Stomach smooth muscle (tissue), 2 donors: ENCODE measurements around the gene UBE2Q2.
"Not testable (repeated sequence)": the region's sequence is repeated elsewhere in the genome, so short reads cannot be mapped to it uniquely, and the experiment has no call there.

ENCODE experiments used
- H3K27ac ChIP-seq: one replicate; pipeline ENCODE4 v1.7.0; 2013; ENCODE audit warnings: mild to moderate bottlenecking, low read length, inconsistent platforms
- H3K27me3 ChIP-seq, 2 donors: one replicate each; pipeline ENCODE4 v1.7.0; 2013; ENCODE audit warnings: low read length in 2 of 2; ENCODE audit not compliant: insufficient read depth in 2 of 2, control insufficient read depth in 1 of 2
- H3K36me3 ChIP-seq, 2 donors: one replicate each; pipeline ENCODE4 v1.7.0; 2013; ENCODE audit warnings: low read length in 2 of 2; ENCODE audit not compliant: control insufficient read depth in 2 of 2, insufficient read depth in 2 of 2
- H3K4me1 ChIP-seq: one replicate; pipeline ENCODE4 v1.7.0; 2013; ENCODE audit warnings: low read length; ENCODE audit not compliant: control insufficient read depth, insufficient read depth
- H3K4me3 ChIP-seq, 2 donors: one replicate each; pipeline ENCODE4 v1.7.0; 2013; ENCODE audit warnings: low read length in 2 of 2
- H3K9ac ChIP-seq, 2 donors: one replicate each; pipeline ENCODE4 v1.7.0; 2013; ENCODE audit warnings: low read length in 2 of 2, mild to moderate bottlenecking in 1 of 2
- H3K9me3 ChIP-seq, 2 donors: one replicate each; pipeline ENCODE4 v1.7.0; 2013; ENCODE audit warnings: low read length in 2 of 2; ENCODE audit not compliant: control insufficient read depth in 2 of 2
- donor health status: healthy.
- donor health status: Pancreatic carcinoma.

UBE2Q2 gene

DNA sequence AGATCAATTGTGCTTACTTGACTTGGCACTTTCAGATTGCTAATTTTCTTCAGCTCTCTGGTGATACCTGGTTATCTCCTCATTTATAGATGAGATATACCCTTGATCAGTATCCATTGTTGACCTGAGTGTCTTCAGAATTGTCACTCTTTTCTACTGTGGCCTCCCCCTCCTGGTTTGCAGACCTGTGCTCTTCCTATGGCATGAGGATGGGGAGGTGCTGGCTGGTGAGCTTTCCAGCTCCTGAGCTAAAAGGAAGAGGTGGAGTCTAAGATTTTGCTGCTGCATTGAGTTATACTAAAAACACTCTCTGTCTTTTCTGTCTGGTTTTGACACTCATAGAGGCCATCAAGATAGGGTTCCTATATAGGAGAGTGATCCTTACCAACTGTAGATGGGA, 23.7 kb downstream of the UBE2Q2 start:
- Histone ChIP-seq H3K27me3 (no peaks in the 10 kb centered on the region), H3K4me3 (no peak overlapping the region), H3K4me1 (no peaks in the 10 kb centered on the region), H3K9me3 (no peaks in the 10 kb centered on the region), H3K9ac (no peak overlapping the region), H3K36me3 (peaks cover 0 to 6% of the 10 kb centered on the region in 2 donors), H3K27ac (no peak overlapping the region)

DNA sequence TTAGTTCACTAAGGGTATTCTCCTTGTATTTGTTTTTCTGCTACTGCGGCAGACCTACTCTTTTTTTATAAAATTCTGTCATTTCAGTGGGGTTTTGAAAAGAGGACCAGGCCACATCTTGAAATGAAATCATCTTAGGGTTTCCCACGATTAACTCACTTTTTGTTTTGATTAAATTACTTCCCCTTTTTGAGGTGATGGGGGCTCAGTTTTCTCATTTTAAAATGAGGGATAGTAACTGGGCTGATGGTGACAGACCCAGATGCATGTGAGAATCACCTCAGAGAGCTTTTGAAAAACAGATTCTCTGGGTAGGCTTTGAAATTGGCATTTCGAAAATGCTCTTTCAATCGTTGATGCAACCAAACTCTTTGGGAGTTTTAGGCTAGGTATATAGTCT, 24.2 kb downstream of the UBE2Q2 start:
- Histone ChIP-seq H3K27me3 (no peaks in the 10 kb centered on the region), H3K9ac (no peak overlapping the region), H3K9me3 (no peaks in the 10 kb centered on the region), H3K27ac (no peak overlapping the region), H3K4me3 (no peak overlapping the region), H3K4me1 (no peaks in the 10 kb centered on the region), H3K36me3 (peaks cover 0 to 6% of the 10 kb centered on the region in 2 donors)

DNA sequence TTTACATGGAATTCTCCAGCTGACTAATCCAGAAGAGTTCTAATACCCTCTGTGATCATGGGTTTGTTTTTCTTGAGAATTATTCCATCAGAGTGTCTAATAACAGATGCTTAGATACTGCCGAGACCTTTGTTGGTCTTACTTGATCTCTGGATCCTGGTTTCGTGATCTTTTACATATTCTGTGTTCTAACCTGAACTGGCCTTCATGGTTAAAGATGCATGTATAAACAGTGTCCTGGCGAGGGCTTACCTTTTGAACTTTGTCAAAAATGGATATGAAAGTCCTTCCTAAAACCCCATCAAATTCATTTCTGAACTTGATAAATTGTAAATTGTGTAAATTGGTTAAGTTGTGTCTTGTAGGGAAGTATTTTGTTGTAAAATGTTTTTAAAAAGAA, 24.8 kb downstream of the UBE2Q2 start:
- Histone ChIP-seq H3K27me3 (no peaks in the 10 kb centered on the region), H3K36me3 (peaks cover 0 to 6% of the 10 kb centered on the region in 2 donors), H3K9ac (no peak overlapping the region)

DNA sequence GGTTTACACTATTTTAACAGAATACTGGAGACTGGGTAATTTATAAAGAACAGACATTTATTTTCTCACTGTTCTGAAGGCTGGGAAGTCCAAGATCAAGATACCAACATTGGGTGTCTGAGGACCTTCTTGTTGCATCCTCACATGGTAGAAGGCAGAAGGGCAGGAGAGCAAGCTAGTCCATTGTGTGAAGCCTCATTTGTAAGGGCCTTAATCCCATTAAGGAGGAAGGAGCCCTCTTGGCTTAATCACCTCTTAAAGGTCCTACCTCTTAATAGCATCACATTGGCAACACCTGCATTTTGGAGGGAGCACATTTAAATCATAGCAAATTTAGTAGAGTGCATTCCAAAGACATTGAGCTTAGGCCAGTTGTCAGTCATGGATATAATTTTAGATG, 26.2 kb downstream of the UBE2Q2 start:
- H3K27ac ChIP-seq, result no peak overlapping the region
- H3K36me3 ChIP-seq, result peaks cover 8 to 16% of the 10 kb centered on the region in 2 donors
- no peaks in the 10 kb centered on the region for H3K9me3 ChIP-seq
- H3K4me3 ChIP-seq, result no peak overlapping the region
- H3K9ac ChIP-seq, result no peak overlapping the region
- no peaks in the 10 kb centered on the region for H3K4me1 ChIP-seq
- no peaks in the 10 kb centered on the region for H3K27me3 ChIP-seq

More for the DNA sequence above, 24.8 kb downstream of the UBE2Q2 start:
- H3K27ac ChIP-seq, result no peak overlapping the region
- no peaks in the 10 kb centered on the region for H3K4me1 ChIP-seq
- no peaks in the 10 kb centered on the region for H3K9me3 ChIP-seq
- no peak overlapping the region for H3K4me3 ChIP-seq

DNA sequence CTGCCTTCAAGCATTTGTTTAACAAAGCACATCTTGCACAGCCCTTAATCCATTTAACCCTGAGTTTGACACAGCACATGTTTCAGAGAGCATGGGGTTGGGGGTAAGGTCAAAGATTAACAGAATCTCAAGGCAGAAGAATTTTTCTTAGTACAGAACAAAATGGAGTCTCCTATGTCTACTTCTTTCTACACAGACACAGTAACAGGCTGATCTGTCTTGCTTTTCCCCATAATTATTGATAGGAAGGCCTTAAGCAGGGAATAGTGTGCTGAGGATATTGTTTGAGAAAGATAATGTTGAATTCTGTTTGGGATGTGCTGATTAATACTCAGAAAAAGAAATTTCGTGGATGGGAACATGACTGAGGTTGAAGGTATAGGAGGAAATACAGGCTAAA, 28.3 kb downstream of the UBE2Q2 start:
- not testable (repeated sequence) for H3K4me1 ChIP-seq, H3K4me3 ChIP-seq, H3K9me3 ChIP-seq, H3K9ac ChIP-seq, H3K27me3 ChIP-seq, H3K27ac ChIP-seq
- H3K36me3 ChIP-seq, result peaks cover 14 to 27% of the 10 kb centered on the region in 2 donors

DNA sequence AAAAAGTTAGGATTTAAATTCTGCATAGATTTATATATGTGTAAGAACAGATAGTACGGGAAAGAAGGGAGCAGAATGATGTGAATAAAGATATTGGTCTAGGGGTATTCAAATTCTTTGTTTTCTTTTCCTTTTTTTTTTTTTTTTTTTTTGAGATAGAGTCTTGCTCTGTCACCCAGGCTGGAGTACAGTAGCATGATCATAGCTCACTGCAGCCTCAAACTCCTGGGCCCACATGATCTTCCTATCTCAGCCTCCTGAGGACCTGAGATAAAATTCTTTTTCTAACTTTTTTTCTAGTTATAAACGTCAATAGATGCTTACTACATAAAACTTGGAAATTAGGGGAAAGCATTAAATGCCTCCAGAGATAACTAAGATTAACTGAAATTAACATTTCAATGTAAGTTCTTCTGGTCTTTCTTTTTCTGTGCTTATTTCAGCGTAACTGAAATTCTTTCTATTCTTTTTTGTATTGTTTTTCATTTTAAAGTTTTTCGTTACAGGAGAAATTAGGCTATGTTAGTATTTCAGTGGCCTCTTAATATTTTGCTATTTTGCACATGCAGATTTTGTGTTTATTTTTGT, 29.2 kb downstream of the UBE2Q2 start:
- no peak overlapping the region for H3K4me3 ChIP-seq
- H3K27me3 ChIP-seq, result no peaks in the 10 kb centered on the region
- H3K27ac ChIP-seq, result no peak overlapping the region
- H3K4me1 ChIP-seq, result no peaks in the 10 kb centered on the region
- H3K9ac ChIP-seq, result no peak overlapping the region
- peaks cover 14 to 27% of the 10 kb centered on the region in 2 donors for H3K36me3 ChIP-seq
- no peaks in the 10 kb centered on the region for H3K9me3 ChIP-seq

DNA sequence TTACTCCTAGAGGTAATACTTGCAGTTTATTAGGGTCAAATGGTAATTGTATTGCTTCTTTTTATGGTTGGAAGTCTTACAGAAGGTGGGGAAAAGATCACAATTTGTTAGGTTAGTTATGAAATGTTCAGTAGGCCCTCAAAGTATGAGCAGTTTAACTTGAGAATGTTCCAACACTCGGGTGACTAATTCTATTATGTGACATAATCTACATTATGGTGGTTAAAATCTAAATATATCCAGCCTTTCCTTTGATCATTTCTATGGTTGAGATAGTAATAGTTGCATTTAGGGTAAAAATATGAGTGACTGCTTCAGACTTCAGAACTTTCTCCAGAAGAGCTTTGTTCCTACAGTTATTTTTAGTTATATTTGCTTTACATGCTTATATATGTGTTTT, 40.8 kb downstream of the UBE2Q2 start:
- H3K27me3 ChIP-seq, result no peaks in the 10 kb centered on the region
- H3K9me3 ChIP-seq, result no peaks in the 10 kb centered on the region
- H3K36me3 ChIP-seq, result peaks cover 0 to 8% of the 10 kb centered on the region in 2 donors
- H3K4me1 ChIP-seq, result no peaks in the 10 kb centered on the region
- H3K27ac ChIP-seq, result no peak overlapping the region
- no peak overlapping the region for H3K4me3 ChIP-seq
- no peak overlapping the region for H3K9ac ChIP-seq

DNA sequence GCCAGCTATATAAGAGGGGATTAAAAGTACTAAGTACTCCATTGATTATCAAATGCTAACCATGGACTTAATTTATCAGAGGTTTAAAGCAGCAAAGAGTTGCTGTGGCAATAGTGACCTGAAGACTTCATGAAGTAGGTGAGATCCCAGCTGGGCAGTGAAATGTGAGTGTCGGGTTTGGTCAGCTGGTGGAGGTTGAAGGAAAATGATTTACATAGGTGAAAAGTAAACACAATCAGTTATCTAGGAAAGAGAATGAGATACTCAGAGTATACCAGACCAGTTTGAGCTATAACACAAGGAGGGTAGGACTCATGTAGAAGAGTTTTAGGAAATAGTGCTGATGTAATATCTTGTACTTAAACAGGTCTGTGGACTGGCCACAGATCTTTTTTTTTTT, 43.9 kb downstream of the UBE2Q2 start:
- no peaks in the 10 kb centered on the region for H3K4me1 ChIP-seq
- H3K9me3 ChIP-seq, result no peaks in the 10 kb centered on the region
- H3K9ac ChIP-seq, result no peak overlapping the region
- H3K27me3 ChIP-seq, result no peaks in the 10 kb centered on the region
- H3K36me3 ChIP-seq, result peaks cover 3 to 5% of the 10 kb centered on the region in 2 donors
- H3K27ac ChIP-seq, result no peak overlapping the region
- H3K4me3 ChIP-seq, result no peak overlapping the region

DNA sequence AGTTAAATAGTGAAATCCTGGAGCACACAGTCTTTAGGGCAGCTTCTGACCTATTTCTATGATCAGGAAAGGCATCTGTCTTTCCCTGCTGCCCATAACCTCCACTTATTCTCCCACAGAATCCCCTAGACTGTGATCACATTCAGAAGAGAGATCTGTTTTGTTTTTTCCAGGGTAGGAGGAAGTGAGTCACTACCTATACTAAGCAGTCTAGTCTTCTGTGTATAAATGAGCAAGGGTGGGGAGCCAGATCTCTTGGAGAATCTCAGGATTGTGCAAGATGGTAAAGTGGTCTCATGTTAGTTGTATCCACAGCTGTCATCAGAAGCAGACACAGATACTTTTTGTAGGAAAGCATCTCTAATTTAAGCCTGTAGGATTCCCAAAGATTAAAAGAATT, 48.6 kb downstream of the UBE2Q2 start:
- H3K36me3 ChIP-seq, result peaks cover 3 to 7% of the 10 kb centered on the region in 2 donors
- no peaks in the 10 kb centered on the region for H3K9me3 ChIP-seq
- H3K9ac ChIP-seq, result no peak overlapping the region
- no peaks in the 10 kb centered on the region for H3K4me1 ChIP-seq
- H3K4me3 ChIP-seq, result no peak overlapping the region
- no peak overlapping the region for H3K27ac ChIP-seq
- no peaks in the 10 kb centered on the region for H3K27me3 ChIP-seq

DNA sequence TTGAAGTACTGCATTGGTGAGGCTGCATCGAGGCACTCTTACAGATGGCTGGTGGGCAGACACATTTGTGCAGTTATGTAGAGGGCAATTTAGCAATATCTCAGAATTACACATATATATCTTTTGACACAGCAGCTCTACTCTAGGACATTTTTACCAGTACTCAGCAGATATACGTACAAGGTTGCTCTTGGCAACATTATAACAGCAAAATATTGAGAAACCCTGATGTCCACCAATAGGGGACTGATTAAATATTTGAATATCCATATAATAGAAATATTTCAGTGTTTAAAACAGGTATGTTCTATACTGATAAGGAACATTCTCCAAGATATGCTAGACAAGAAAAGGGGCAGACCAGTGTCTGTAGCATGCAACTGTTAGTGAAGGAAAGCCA, 52.5 kb downstream of the UBE2Q2 start:
- H3K4me1 ChIP-seq, result no peaks in the 10 kb centered on the region
- peaks cover 3 to 7% of the 10 kb centered on the region in 2 donors for H3K36me3 ChIP-seq
- no peak overlapping the region for H3K27ac ChIP-seq
- no peak overlapping the region for H3K9ac ChIP-seq
- no peak overlapping the region for H3K4me3 ChIP-seq
- no peaks in the 10 kb centered on the region for H3K27me3 ChIP-seq
- no peaks in the 10 kb centered on the region for H3K9me3 ChIP-seq

DNA sequence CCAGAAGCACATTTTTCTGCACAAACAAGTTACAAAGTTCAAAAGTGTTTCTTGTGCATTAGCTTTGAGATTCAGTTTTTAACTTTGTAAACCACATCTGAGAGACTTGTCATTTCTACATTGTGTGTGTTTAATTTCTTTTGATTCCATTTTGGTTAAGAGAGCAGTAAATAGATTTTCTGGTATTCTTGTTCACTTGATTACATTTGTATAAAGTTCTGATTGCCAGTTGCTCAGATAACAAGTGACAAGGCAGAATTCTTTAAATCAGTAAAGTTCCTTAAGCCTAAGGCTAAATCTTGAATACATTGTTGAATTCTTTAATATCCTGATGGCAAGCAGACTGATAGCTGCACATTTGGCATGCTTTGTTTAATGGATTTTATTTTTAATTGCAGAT, 57.3 kb downstream of the UBE2Q2 start:
- Histone ChIP-seq H3K27me3 (no peaks in the 10 kb centered on the region), H3K9ac (no peak overlapping the region), H3K27ac (no peak overlapping the region), H3K9me3 (no peaks in the 10 kb centered on the region), H3K4me1 (peaks cover 15% of the 10 kb centered on the region), H3K36me3 (peaks cover 3% of the 10 kb centered on the region in 2 donors), H3K4me3 (no peak overlapping the region)
